Right lobe of liver (tissue), 6 donors: ENCODE data around the gene SAPCD1. TPM values are rescaled to one million over a fixed set of nuclear protein-coding genes. Genes with fewer than 3 reads are reported as not detected.
A peak's percentile ranks its signal among the peaks of the same experiment; 100 is the strongest.

Experiments used
- ATAC-seq, 4 donors: fragments of 200-7000 bp; cut with Tn5 transposase; one replicate each; pipeline ENCODE4 v1.9.1; 2020; ENCODE audit warnings: mild to moderate bottlenecking in 4 of 4, moderate library complexity in 4 of 4
- DNase-seq, 3 donors: peaks; one replicate each; pipeline ENCODE4 v3.0.0-alpha.2; 2020
- H3K27ac ChIP-seq, 3 donors: fragments of 200-600 bp; one replicate each; pipeline ENCODE4 v1.8.0; 2022
- H3K27me3 ChIP-seq, 2 donors: fragments of 200-600 bp; one replicate each; pipeline ENCODE4 v1.8.0; 2022
- H3K36me3 ChIP-seq, 4 donors: fragments of 200-600 bp; sonication (generic) in 1 of 4; one replicate each; pipeline versions ENCODE4 v1.5.1 to v1.8.0; 2017 to 2022; ENCODE audit warnings: control low read depth in 1 of 4
- H3K4me1 ChIP-seq, 4 donors: fragments of 200-600 bp; sonication (generic) in 1 of 4; one replicate each; pipeline versions ENCODE4 v1.5.1 to v1.8.0; 2017 to 2022; ENCODE audit warnings: control low read depth in 1 of 4
- H3K4me3 ChIP-seq, 3 donors: fragments of 200-600 bp; one replicate each; pipeline ENCODE4 v1.8.0; 2022
- H3K9me3 ChIP-seq, 4 donors: fragments of 200-600 bp; sonication (generic) in 1 of 4; one replicate each; pipeline versions ENCODE4 v1.5.1 to v1.8.0; 2017 to 2022; ENCODE audit warnings: control low read depth in 1 of 4
- CTCF ChIP-seq, 4 donors: fragments of 200-600 bp in 3 of 4; fragments of 450-650 bp in 1 of 4; IDR thresholded peaks; one replicate each; pipeline versions ENCODE4 v1.5.1 to v1.8.0; 2016 to 2022; ENCODE audit warnings: antibody characterized with exemption in 4 of 4, mild to moderate bottlenecking in 2 of 4
- POLR2A ChIP-seq: fragments of 450-650 bp; IDR thresholded peaks from one replicate; pipeline ENCODE4 v1.6.1; 2017; ENCODE audit warnings: antibody characterized with exemption, mild to moderate bottlenecking
- WGBS: methylation state at CpG from one replicate; pipeline ENCODE4 v1.1.6; 2018; ENCODE audit warnings: low coverage, low lambda C conversion rate; ENCODE audit not compliant: insufficient coverage; ENCODE audit errors: missing lambda C conversion rate; 5-methylcytosine and 5-hydroxymethylcytosine counted together
- intact Hi-C, 2 donors: fragments of 100-400 bp; cut with DNase I; formaldehyde crosslinking; loops; one replicate each; pipeline versions ENCODE4 v1.11.2 to v1.14.1; 2022
- total RNA-seq, 6 experiments: library from RNA; depleted of rRNA in 2 of 6; stranded (reverse); fragments of >200 nt in 2 of 6; fragmentation: NEBNext Ultra II Directional in 3 of 6; extraction: Animal tissue kit (Norgen Biotek cat#: 25700) in 3 of 6; gene quantifications; one replicate each; pipeline versions ENCODE4 v1.1.0 to v1.2.4, GENCODE V29; 2016 to 2023
- donor health status: DM: no; HTN: yes; CAD: no.
- donor health status: DM: no; HTN: no; CAD: no.
- donor health status: DM: no; HTN: no; CAD: no.
- donor health status: DM: no; HTN: yes; CAD: no.
- donor health status: DM: no; HTN: yes; CAD: no.

Gene SAPCD1
- total RNA-seq, 6 experiments from 2014 or later: 0.62 to 1.6 (median 0.90) TPM; not detected in 1

- WGBS: 23% methylated on average over 24 of the region's 29 CpGs
- H3K9me3 ChIP-seq: no peaks in the 10 kb centered on the region
- H3K36me3 ChIP-seq: no peaks in the 10 kb centered on the region
- ATAC-seq (no peak), DNase-seq (peak in 2 of 3 donors; percentile 43 to 63)
- peaks cover 0 to 37% (median 5%) of the 10 kb centered on the region in 4 donors for H3K4me1 ChIP-seq
- peak overlapping the region; percentile 65 to 79 (median 76) for H3K4me3 ChIP-seq
- peak overlapping the region; percentile 16 to 76 (median 50) for H3K27ac ChIP-seq
- no peaks in the 10 kb centered on the region for H3K27me3 ChIP-seq
- intact Hi-C loops: no loop called here
- TF ChIP-seq CTCF (IDR thresholded peaks at IDR 0.05) (no peak), POLR2A (no peak)
These were observed 21.8 kb upstream of the SAPCD1 start for GRCh38 chr6:31740397-31741223.

- DNase-seq (no peak), ATAC-seq (no peak)
- intact Hi-C loops: no loop called here
- no peak for TF ChIP-seq POLR2A
- Histone ChIP-seq H3K27ac (no peak overlapping the region), H3K4me3 (no peak overlapping the region), H3K27me3 (no peaks in the 10 kb centered on the region), H3K4me1 (peaks cover 0 to 32% (median 4%) of the 10 kb centered on the region in 4 donors), H3K9me3 (no peaks in the 10 kb centered on the region), H3K36me3 (no peaks in the 10 kb centered on the region)
- 74% methylated on average over 2 of the region's 2 CpGs for WGBS
These were observed 20.6 kb upstream of the SAPCD1 start for GRCh38 chr6:31741815-31742214.

GRCh38 chr6:31742894-31743293 lies 19.6 kb upstream of the SAPCD1 start:
- no peak for DNase-seq
- TF ChIP-seq POLR2A: no peak
- no peak for TF ChIP-seq CTCF (IDR thresholded peaks at IDR 0.05)
- Histone ChIP-seq H3K36me3 (no peaks in the 10 kb centered on the region), H3K27ac (no peak overlapping the region), H3K9me3 (no peaks in the 10 kb centered on the region), H3K4me1 (peaks cover 0 to 21% (median 0%) of the 10 kb centered on the region in 4 donors), H3K4me3 (no peak overlapping the region), H3K27me3 (no peaks in the 10 kb centered on the region)
- ATAC-seq: no peak
- intact Hi-C loops: no loop called here
- 92% methylated on average over 3 of the region's 3 CpGs for WGBS

GRCh38 chr6:31744422-31744821 lies 18.0 kb upstream of the SAPCD1 start:
- Histone ChIP-seq H3K36me3 (no peaks in the 10 kb centered on the region), H3K4me3 (no peak overlapping the region), H3K27me3 (no peaks in the 10 kb centered on the region), H3K27ac (no peak overlapping the region), H3K4me1 (peaks cover 0 to 8% (median 0%) of the 10 kb centered on the region in 4 donors), H3K9me3 (no peaks in the 10 kb centered on the region)
- DNase-seq: no peak
- ATAC-seq: no peak
- no peak for TF ChIP-seq CTCF (IDR thresholded peaks at IDR 0.05)
- no peak for TF ChIP-seq POLR2A
- intact Hi-C loops: no loop called here
- 87% methylated on average over 1 of the region's 1 CpG for WGBS

- ATAC-seq (no peak), DNase-seq (no peak)
- H3K4me3 ChIP-seq: no peak overlapping the region
- H3K4me1 ChIP-seq: no peaks in the 10 kb centered on the region
- WGBS: 86% methylated on average over 7 of the region's 8 CpGs
- H3K9me3 ChIP-seq: no peaks in the 10 kb centered on the region
- no peak overlapping the region for H3K27ac ChIP-seq
- TF ChIP-seq POLR2A: no peak
- TF ChIP-seq CTCF (IDR thresholded peaks at IDR 0.05): no peak
- H3K27me3 ChIP-seq: no peaks in the 10 kb centered on the region
- intact Hi-C loops: no loop called here
- no peaks in the 10 kb centered on the region for H3K36me3 ChIP-seq
These were observed 13.0 kb upstream of the SAPCD1 start for GRCh38 chr6:31749301-31750036.
